Measurements from ENCODE around the gene ACOX3. TPM values are rescaled to one million over a fixed set of nuclear protein-coding genes. Genes with fewer than 3 reads are reported as not detected.

Gene ACOX3
- polyA plus RNA-seq, 10 donors = 12.6 to 20.2 (median 15.5) TPM

DNA sequence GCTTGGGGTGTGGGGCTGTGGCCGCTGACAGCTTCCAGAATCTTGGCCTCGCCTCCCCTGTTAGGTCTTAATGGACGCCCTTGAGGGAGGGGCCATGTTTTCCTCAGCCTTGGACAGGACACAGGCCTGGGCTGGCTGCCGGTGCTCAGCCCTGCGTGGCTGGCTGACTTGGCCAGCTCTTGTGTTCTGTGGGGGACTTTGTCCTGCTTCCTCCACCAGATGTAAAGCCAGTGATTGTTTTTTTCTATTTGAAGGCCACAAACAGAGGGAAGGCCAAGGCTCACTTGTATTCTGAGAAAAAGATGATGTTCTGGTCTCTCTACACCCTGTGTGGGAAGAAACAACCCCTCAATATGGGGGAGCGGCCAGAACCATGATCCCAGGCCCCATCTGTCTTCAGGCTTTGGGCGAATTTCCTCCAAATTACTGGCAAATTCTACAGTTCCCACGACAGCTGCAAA lies 99.7 kb downstream of the ACOX3 start:
- DNase-seq = peak; percentile 86 to 97 (median 95)

DNA sequence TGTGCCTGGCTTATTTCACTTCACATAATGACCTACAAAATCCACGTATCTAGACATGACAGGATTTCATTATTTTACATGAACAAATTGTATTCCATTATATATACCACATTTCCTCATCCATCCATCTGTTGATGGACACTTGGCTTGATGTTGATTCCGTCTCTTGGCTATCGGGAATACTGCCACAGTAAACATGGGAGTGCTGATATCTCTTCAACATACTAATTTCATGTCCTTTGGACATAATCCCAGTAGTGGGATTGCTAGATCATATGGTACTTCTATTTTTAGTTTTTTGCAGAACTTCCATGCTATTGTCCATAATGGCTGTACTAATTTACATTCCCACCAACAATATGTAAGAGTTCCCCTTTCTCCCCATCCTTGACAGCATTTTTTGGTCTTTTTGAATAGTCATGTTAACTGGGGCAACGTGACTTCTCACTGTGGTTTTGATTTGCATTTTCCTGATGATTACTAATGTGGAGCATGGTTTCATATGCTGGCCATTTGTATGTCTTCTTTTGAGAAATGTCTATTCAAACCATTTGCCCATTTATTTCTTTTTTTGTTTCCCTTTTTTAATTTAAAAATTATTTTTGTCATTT lies 102.1 kb downstream of the ACOX3 start:
- peak in 1 of 3 donors; percentile 29 for DNase-seq

DNA sequence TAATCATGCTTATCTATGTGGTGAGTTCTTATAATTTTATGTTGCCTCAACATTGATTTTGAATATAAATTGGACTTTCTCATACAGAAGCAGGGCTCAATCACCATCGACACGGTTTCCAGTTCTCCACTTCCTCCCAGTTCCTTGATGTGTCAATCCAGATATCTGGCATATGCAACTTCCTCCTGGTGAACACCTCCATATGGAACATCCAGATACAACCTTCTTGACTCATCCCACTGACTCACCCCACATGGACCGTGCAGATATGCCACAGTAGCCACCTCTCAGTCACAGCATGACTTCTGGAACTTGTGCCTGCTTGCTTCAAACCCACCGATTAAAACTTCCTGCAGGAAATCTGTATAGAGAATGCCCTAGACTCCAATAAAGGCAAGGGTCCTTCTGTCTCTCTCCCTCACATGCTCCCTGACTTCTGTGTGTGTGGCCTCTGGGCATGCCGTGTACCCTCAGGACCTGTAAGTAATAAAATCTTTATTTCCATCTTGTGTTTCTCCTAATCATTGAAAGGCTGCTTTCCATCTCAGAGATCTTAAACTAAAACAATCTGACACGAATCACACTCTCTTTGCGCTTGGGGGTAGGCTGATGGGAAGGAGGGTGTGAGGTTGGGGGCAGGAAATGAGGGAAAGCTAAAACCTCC lies 104.0 kb downstream of the ACOX3 start:
- DNase-seq = no peak

DNA sequence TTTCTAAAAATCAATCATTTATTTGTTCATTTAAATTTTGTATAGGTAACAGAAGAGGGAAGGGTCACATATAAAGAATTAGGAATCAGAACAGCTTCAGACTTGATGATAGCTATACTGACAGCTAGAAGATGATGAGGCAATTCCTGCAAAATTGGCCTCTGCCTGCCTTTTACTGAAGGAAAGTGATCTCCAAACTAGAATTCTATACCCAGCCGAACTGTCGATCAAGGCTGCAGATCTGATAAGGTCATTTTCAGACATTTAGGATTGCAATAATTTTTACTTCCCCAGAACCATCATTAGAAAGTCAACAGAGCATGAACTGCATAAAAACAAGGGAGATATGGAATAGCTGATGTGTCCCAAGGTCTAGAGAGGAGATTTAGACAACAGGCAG lies 104.7 kb downstream of the ACOX3 start:
- DNase-seq = no peak

DNA sequence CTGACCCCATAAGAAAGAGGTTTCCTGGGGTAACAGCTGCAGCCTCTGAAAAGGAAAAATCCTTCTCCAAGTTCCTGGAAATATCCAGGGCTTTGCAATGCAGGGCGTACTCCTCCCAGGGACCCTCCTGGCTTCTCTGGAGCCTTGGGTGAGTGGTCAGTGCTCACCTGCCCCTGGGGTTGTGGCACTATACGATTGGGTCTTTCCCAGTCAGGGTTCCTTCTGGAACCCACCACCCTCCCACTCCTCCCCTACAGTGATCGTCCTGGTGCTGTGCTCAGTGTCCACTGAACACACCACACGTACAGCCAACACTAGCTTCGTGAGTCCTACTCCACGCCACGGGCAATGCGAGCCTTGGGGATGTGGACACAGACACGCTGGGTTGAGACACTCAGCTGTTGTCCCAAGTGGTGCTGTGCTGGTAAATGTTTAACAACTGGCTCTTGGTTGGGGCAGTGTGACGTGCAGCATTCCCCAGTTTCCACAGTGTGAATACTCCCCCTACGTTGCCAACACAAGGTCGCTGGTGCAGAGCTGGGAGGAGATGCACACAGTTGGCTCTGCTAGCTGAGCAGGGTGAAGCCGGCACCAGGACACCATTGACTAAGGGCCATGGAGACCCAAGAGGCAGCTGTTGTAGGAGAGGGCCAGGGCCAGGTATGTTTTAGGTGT lies 105.6 kb downstream of the ACOX3 start:
- no peak for DNase-seq

DNA sequence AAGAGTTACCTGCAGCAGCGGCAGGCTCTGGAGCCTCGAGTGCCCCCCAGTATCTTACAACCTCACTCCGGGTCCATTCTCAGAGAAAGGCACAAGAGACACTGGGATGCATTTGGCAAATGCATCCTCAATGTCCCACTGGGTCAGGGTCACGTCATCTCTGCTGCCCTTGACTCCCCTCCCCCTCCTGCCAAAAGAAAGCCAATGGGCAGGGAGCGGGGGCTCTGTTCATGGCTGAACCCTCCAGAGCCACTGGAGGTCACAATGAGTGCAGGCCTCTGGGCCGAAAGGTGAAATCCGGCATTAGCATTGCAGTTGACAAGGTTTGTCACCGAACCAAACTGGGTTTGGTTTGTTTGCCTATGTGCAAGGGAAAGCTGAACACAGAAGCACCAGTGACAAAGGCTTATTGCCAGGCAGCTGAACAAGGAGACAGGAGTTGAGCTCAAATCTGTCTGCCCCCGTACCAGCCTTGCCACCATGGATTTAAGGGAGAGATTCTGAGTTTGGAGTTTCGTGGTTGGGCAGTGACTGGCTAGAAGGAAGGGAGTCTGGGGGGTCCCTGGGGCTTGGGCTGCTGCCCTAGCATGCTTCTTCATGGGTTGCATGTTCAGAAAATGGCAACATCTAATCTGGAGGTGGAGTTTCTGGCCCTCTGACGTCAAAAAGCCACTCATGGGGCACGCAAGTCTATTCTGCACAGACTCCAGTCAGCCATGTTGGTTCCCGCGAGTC lies 106.6 kb downstream of the ACOX3 start:
- DNase-seq = no peak

DNA sequence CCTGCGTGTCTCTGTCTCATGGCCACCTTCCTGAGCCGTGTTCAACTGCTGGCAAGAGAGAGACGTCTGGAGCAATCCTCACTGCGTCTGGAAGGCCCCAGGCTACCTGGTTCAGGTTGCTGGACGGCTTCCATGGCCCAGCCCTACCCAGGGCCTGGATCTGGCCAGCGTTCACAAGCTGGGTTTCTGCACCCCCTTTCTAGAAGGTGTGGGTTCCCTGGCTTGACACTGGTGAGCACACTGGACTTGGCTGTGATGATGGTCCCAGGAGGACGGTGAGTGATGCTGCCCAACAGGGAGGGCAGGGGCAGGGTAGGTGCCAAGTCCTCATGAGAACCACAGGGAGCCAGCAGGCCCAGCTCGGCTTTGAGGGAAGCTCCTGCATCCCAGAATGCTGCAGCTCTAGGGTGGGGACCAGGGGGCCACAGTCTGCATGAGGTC lies 107.6 kb downstream of the ACOX3 start:
- DNase-seq = no peak

DNA sequence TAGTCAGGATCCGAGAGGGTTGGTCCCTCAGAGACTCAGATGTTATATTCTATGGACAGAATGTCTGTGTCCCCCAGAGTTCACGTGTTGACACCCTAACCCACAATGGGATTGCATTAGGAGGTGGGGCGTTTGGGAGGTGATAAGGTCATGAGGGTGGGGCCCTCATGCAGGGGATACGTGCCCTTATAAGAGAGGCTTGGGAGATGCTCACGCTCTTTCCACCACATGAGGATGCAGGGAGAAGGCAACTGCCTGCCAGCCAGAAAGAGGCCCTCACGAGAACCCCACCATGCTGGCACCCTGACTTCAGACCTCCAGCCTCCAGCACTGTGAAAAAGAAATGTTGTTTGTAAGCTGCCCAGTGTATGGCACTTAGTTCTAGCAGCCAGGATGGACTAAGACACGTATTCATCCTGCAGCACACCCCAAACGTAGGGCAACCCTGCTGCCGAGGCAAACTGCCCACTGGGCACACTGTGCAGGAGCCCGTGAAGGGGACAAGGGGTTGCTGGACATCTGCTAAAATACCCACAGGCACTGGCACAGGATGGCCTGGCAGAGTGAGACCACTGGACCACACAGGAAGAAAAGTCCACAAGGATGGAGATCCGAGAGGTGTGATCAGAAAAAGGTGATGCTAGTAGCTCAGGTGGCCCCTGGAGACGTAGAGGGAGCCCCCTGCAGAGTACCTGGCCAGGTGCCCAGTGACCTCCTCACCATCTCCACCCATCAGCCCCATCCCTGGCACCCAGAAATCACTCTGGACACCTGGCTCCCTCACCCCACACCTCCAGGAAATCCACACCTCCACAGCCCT lies 108.3 kb downstream of the ACOX3 start:
- DNase-seq = no peak

DNA sequence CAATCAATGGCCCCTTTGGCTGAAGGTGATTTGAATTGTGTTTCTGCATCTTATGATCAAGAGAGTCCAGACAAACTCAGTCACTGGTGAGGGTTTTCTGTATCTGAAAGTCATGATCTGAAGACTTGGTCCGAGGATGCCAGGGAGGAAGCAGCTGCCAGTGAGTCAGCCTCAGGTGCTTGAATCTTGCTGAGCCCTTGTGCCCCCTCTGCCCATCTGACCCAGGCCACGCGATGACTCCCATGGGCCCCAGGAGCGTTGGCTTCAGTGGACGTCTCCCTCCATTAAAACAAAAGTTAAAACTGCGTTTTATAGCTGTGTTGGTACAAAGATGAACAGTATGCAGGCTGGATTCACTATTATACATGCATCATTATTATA lies 109.0 kb downstream of the ACOX3 start:
- DNase-seq = no peak

DNA sequence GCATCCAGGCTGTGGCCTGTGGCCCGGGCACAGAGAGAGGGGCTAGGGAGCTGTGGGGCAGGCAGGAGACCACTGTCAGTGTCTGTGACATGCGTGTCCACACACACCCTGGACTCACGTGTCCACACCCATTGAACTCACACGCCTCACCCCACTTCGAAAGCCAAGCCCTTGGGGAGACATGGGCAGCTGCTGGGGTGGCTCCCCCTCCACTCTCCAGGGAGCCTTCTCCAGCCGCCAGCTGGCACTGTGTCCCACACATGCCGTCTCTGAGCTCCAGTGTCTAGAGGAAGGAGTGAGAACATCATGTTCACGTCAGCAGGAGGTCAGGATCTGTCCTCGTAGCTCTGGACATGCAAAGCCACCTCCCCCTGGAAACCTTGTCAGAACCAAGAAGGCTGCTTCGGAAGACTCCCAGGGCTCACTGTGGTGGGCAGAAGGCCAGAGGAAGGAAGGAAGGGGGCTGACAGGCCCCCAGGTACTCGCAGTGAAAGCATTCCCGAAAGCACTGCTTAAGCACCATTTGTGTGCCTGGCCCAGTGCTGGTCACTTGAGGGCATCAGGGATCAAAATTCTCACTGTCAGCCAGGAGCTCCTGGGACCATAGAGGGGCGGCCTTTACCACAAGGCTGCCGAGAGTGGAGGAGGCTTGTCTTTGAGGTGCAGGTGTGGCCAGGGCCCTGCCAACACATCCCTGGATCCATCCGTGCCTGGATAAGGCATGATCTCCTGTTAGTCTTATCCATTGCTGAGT lies 109.5 kb downstream of the ACOX3 start:
- peak in 1 of 3 donors; percentile 54 for DNase-seq

DNA sequence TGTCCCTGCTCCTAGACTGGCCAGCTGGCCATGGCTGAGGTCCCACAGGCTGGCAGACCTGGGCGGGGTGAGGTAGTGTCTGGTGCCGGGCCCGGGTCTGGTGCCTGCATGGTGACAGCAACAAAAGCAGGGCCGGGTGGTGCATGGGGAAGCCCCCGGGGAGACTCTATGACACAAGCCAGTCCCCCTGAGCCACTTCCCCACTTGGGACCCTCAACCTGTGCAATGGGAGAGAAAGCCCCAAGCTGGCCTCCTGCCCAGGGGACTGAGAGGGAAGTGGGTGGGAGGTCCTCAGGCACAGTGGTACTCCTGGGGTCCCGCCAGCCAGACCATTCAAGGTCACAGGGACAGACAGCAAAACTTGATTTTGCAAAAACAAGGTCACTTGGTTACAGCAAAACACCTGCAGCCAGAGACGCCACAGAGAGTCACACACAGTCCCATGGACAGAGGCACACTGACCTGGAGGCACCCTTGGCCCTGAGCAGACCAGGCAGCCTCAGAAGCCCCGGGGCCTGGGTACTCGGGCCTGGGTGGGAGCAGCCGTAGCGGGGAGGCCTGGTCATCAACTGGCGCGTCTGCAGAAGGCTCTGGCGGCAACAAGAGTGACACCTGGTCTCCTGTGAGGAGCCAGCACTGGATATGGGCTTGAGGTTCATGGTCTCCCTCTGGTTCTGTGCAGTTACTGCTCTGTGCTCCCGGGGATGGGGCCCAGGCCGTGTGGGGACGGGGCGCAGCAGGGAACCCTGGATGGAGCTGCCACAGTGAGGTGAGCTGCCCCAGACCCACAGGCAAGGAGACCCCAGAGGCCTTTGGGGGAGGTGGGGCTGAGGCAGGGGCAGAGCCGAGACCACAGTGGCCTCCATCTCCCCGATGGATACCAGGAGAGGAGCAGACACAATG lies 110.4 kb downstream of the ACOX3 start:
- no peak for DNase-seq

DNA sequence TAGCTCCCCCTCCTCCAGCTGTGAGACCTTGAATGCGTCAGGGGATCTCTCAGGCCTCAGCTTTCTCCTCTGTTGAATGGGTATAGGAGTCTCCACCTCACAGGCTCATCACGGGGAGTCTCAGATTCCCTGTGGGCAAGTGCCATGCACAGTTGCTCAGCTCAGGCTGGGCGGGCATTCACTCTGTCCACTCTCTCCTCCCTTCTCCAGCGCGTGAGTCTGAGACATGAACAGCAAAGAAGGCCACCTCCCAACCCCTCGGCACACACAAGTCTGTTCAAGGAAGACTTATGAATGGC lies 111.0 kb downstream of the ACOX3 start:
- no peak for DNase-seq

DNA sequence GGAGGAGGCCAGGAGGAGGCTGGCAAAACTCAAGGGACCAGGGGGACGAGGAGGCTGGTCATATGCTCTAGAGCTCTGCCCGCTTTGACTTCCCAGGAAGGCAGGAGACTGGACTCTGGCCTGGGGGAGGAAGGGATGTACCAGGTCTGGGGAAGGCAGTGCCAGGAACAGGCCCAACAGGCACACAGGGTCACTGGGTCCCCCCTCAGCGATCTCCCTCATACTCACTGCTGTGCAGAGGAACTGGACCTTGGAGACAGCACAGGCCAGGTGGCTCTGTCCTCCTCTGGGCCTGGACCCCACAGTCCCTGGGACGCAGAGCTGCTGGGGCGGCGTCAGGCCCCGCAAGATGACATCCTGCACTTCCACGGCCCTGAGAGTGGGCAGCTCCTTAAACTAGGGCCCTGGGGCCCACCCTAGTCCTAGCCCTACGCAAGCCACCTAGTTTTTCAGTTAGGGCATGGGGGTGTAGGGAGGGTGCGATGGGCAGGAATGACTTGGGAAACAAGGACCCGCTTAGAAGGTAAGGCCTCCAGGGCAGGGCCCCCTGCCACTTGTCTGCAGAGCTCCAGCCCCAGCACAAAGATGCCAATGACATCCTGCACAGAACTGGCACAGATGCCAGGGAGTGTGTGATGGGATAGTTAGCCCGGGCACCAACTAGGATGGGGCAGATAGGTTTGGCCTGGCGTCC lies 111.5 kb downstream of the ACOX3 start:
- no peak for DNase-seq

DNA sequence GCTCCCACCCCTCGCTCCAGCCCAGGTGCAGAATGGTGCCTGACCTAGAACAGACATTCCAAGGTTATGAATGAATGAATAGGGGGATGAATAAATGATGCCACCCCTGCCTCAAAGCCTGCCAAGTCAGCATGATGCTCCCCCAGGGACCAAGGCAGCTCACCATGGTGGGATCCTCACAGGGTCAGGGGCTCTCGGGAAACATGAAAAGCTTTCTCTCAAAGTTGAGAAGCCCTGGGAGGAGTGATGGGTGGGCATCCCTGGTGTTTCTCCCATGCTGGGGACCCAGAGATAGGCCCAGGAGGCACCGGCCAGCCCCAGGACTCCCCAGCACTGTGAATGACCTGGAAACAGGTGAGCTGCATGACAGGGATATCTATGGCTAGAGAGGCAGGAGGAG lies 112.1 kb downstream of the ACOX3 start:
- DNase-seq = no peak

DNA sequence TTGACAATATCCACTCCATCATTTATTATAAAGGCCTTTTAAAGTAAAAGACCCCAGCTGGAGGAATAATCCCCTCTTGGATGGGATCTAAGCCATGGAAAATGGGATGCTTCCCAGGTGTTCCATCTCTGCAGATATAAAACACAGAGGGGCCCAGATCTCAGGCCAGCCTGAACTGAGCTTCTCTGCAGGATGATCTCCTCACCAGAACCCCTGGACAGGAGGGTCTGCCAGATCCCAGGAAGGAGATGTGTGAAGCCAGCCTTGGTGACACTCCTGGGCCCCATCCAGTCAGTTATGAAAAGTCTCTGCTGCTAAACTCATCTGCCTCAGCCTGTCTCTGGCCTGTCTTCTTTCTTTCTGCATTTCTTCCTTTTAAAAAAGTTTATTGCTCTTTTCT lies 114.3 kb downstream of the ACOX3 start:
- DNase-seq = peak in 2 of 3 donors; percentile 59 to 77

DNA sequence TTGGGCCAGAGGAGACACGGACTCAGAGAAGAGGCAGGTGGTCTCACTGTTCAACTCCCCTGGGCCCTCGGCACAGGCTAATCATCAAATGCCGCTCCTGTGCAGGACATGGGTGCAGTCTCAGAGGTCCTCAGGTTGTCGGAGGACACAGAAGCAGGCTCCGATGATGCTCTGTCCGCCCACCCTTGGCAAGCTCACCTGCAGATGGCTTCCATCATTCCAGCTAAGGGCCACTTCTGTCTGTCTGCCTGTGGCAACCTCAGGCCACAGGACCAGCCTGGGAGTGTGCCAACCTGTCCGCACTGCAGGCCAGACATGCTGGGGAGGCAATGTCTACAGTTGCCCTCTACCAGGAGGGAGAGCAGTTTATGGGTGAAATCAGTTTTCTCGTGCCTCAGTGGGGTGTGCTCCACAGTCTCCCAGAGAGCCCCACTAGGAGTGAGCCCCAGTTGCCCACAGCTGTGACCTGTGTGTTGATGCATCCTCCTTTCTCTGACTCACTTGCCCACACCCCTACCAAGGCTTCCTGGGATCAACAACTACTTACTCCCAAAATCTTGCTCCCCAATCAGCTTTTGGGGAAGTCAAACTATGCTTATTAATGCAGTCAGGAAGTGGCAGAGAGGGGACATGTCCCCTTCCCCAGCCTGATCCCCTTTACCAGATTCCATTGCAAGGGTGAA lies 115.1 kb downstream of the ACOX3 start:
- DNase-seq = no peak

DNA sequence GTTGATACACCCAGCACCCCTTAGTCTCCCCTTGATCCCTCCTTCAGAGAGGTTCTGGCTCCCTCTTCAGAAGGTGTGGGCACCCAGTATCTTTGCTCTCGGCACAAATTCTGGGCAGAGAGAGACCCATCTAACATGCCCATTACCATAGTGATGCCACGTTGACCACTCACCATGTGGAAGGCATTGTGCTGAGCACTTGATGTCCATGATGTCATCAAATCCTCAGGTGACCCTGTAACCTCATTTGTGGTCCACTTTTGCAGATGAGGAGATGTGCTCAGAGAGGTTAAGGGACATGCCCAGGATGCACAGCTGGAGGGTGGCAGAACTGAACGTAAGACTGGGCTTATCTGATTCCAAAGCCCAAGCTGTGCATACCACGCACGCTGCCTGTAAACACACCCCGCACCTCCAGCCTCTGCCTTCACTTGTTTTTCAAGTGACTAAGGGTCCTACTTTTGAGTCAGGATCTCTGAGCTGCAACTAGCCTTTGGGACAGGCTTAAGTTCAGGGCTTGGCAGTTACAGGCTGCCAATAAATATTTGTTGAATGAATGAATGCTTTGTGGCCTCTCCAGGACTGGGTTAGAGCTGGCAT lies 115.8 kb downstream of the ACOX3 start:
- no peak for DNase-seq

DNA sequence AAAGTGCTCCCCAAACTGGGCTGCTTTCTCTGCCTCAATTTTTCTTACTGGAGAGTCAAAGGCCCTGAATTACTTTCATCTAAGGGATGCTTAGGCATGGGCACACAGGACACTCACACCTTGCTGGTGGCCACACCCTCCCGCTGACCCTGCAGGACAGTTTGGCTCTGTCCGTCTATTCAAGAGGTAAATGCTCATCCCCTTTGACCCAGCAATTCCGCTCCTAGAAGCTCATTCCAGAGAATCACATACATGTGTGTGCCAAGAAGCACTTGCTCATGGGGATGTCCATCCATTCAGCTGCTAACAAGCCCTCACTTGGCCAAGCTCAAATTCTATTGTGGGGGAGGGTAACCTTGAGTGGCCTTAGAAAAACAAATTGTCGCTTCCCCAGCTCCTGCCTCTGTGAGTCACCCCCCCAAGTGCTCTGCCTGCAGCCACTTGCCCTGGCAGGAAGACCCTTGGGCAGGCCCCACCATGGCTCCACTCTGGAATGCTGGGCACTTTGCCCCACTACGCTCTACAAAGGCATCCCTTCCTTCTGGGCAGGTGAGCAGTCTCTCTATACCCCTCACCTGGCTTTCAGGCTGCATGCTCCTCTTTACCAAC lies 116.5 kb downstream of the ACOX3 start:
- no peak for DNase-seq
